HFF-Myc (cell line): ENCODE measurements around the gene CREB1.

ENCODE experiments used
- DNase-seq: peaks from one replicate; pipeline ENCODE4 v3.0.0-alpha.2; 2011; ENCODE audit warnings: low read depth; ENCODE audit errors: extremely low read depth
- H3K4me3 ChIP-seq: replicated peaks from 2 replicates; pipeline ENCODE4 v1.5.1; 2011; ENCODE audit warnings: low read depth, mild to moderate bottlenecking, control low read depth, low read length
- TF ChIP-seq, protein P1 (sequence below): IDR thresholded peaks from 2 replicates; pipeline ENCODE4 v1.5.1; 2012; ENCODE audit warnings: mild to moderate bottlenecking, low read depth, low read length, control low read depth; ENCODE audit errors: missing control alignments

The CREB1 gene

DNA sequence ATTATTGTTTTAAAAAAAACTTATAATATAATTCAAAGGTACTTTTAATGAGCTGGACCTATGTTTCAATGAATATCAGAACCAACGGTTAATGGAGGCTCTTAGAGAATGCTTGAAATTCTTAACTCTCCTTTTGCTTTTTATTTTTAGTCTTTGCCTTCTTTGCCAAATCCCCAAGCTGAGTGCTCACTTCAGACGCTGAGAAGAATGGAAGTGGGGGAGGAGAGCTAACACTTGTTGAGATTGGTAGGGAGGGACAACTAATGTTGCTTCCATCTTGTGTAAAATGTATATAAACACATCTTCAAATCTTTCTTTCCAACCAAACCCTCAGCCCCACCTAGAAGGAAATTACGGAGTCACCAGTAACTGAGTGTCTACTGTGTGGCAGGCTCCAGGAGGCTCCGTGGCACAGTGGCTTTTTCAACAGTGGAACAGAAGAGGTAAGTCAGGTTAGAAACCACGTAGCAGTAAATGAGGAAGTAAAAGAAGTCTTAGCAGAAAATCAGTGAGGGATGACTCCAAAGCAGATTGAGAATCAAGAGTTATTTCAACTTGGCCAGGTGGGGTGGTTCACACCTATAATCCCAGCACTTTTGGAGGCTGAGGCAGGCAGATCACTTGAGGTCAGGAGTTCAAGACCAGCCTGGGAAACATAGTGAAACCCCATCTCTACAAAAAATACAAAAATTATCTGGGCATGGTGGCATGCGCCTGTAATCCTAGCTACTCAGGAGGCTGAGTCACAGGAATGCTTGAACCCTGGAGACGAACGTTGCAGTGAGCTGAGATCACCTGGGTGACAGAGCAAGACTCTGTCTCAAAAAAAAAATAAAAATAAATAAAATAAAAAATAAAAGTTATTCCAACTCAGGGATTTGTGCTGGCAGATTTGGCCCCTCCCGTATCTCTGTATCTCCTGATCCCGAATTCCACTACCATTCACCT is 45.0 kb upstream of the CREB1 start:
- no peak overlapping the region for H3K4me3 ChIP-seq
- DNase-seq = no peak

DNA sequence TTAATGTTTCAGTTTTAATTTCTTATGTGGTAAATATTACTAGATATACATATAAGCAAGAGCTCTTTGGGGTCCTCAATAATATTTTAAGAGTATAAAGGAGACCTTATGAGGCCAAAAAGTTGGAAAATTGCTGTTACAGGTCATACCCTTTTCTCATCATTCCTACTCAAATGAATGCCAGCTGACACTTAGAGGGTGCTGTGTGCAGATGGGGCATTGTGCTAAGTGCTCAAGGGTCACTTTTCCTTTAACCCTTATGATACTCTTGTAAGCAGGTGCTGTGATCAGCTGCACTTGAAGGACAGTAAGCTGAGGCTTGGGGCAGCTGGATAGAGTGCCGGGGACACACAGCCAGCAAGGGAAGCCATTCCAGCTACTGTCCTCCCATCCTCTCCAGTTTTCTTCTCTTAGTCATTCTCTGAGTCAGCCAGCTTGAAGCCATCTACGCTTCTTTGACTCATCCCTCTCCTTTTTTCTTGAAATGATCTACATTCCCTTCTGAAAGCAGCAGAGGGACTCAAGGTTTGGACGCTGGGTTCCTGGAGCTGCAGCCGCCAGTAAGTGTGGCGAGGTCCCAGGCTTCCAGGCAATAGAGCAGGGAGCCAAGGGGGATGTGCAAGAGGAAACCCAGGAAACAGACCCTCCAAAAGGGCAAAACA is 42.0 kb upstream of the CREB1 start:
- TF ChIP-seq, protein P1, sequence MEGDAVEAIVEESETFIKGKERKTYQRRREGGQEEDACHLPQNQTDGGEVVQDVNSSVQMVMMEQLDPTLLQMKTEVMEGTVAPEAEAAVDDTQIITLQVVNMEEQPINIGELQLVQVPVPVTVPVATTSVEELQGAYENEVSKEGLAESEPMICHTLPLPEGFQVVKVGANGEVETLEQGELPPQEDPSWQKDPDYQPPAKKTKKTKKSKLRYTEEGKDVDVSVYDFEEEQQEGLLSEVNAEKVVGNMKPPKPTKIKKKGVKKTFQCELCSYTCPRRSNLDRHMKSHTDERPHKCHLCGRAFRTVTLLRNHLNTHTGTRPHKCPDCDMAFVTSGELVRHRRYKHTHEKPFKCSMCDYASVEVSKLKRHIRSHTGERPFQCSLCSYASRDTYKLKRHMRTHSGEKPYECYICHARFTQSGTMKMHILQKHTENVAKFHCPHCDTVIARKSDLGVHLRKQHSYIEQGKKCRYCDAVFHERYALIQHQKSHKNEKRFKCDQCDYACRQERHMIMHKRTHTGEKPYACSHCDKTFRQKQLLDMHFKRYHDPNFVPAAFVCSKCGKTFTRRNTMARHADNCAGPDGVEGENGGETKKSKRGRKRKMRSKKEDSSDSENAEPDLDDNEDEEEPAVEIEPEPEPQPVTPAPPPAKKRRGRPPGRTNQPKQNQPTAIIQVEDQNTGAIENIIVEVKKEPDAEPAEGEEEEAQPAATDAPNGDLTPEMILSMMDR = peak; percentile 34
- peak; percentile 84 for DNase-seq
- H3K4me3 ChIP-seq = no peak overlapping the region

More for the DNA sequence above, 45.0 kb upstream of the CREB1 start:
- TF ChIP-seq, protein P1 = no peak

DNA sequence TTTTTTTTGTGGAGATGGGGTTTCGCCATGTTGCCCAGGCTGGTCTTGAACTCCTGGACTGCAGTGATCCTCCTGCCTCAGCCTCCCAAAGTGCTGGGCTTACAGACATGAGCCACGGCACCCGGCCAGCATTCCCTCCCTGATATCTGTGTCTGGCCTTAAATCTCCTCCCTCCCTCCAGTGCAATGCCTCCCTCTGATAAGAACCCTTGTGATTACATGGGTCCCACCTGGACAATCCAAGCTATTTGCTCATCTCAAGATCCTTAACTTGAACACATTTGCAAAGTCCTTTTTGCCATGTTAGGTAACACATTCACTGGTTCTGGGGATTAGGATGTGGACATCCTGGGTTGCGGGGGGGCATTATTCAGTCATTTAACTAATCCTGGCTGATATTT is 40.5 kb upstream of the CREB1 start:
- no peak overlapping the region for H3K4me3 ChIP-seq
- no peak for DNase-seq
- TF ChIP-seq, protein P1 = no peak

DNA sequence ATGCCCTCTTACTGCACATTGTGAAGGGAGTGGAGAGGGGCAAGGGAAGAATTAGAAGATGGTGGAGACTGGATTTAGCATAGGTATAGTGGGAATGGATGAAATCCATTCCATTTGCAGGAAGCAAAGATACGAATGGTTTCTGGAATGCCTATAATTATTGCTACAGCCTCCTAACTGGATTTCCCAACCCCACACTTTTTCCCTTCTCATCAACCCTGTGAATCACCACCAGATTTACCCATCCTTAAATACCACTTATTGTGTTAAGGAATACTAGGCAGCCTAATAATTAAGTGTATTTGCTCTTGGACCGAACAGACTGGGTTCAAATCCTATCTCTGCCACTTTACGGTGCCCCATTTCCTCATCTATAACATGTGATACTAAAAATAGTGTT is 39.3 kb upstream of the CREB1 start:
- no peak overlapping the region for H3K4me3 ChIP-seq
- no peak for DNase-seq
- TF ChIP-seq, protein P1 = no peak

DNA sequence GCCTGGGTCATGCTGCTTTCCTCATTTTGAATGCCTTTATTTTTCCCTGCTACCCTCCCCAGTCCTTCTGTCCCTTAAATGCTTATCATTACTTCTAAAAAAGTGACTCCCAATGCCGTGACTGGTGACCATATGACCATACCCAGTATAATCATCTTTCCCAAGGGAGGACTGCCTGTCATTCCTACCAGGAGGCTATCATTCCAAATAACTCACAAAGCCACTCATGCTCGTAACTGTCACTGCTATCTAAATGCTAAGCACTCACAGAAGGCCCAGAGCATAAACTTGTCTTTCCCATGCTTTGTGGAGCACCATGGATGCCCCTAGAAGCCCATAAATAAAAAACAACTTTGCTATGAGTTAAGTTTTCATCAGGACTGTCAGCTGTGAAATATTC is 38.7 kb upstream of the CREB1 start:
- TF ChIP-seq, protein P1 = no peak
- no peak overlapping the region for H3K4me3 ChIP-seq
- DNase-seq = no peak

DNA sequence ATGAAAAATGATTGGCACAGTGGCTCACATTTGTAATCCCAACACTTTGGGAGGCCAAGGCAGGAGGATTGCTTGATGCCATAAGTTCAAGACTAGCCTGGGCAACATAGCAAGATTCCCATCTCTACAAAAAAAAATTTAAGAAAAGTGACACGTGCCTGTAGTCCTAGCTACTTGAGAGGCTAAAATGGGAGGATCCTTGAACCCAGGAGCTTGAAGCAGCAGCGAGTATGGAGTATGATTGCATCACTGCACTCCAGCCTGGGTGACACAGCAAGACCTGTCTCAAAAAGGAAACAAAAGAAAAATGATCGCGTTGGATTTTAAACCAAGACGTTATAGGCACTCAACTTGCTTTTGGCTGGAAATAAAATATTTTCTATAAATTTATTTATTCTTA is 37.8 kb upstream of the CREB1 start:
- no peak overlapping the region for H3K4me3 ChIP-seq
- TF ChIP-seq, protein P1 = no peak
- no peak for DNase-seq
